Adipocyte (in vitro differentiated cells): ENCODE measurements around the gene BTBD1.
A peak's percentile ranks its signal among the peaks of the same experiment; 100 is the strongest.
"Not testable (repeated sequence)": the region's sequence is repeated elsewhere in the genome, so short reads cannot be mapped to it uniquely, and the experiment has no call there.

Experiments used
- DNase-seq: peaks from one replicate; pipeline ENCODE4 v3.0.0-alpha.2; 2015; ENCODE audit warnings: low read depth
- H3K27me3 ChIP-seq: replicated peaks from 2 replicates; pipeline ENCODE4 v1.7.0; 2013; ENCODE audit warnings: mild to moderate bottlenecking, low read length, moderate library complexity; ENCODE audit not compliant: control insufficient read depth, insufficient read depth
- H3K36me3 ChIP-seq: 2 replicates; pipeline ENCODE4 v1.7.0; 2013; ENCODE audit warnings: low read length, mild to moderate bottlenecking, moderate library complexity; ENCODE audit not compliant: control insufficient read depth, insufficient read depth, severe bottlenecking
- H3K4me1 ChIP-seq: 2 replicates; pipeline ENCODE4 v1.7.0; 2013; ENCODE audit warnings: mild to moderate bottlenecking, low read length, moderate library complexity; ENCODE audit not compliant: control insufficient read depth, insufficient read depth
- H3K4me3 ChIP-seq: 2 replicates; pipeline ENCODE4 v1.7.0; 2013; ENCODE audit warnings: mild to moderate bottlenecking, low read length, moderate library complexity
- H3K9ac ChIP-seq: 2 replicates; pipeline ENCODE4 v1.7.0; 2013; ENCODE audit warnings: mild to moderate bottlenecking, low read length, moderate library complexity
- H3K9me3 ChIP-seq: 2 replicates; pipeline ENCODE4 v1.7.0; 2013; ENCODE audit warnings: mild to moderate bottlenecking, low read length, moderate library complexity; ENCODE audit not compliant: control insufficient read depth

BTBD1 gene

DNA sequence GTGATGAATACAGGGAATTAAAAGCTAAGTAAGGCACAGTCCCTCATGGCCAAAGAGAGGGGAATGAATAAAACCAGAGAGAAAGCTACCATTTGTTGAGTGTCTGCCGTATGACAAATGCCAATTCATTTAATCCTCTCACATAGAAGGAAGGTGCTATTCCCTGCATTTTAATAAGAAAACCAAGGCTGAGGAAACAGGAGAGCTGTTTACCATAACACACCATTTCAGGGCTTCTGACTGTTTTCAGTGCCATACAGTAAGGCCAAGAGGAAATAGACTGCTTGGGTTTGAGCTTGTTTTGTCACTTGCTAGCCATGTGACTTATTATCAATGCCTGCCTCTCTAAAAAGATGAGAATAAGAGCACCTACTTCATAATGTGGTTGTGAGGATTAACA is 10.1 kb downstream of the BTBD1 start:
- H3K9ac ChIP-seq: no peak overlapping the region
- DNase-seq: no peak
- H3K9me3 ChIP-seq: no peaks in the 10 kb centered on the region
- peaks cover 30% of the 10 kb centered on the region for H3K36me3 ChIP-seq
- no peaks in the 10 kb centered on the region for H3K27me3 ChIP-seq
- H3K4me1 ChIP-seq: peaks cover 12% of the 10 kb centered on the region
- H3K4me3 ChIP-seq: no peak overlapping the region

GRCh38 chr15:83053151-83053550 is 13.9 kb downstream of the BTBD1 start:
- Histone ChIP-seq H3K27me3 (no peaks in the 10 kb centered on the region), H3K9ac (no peak overlapping the region), H3K4me3 (no peak overlapping the region), H3K4me1 (peaks cover 9% of the 10 kb centered on the region), H3K36me3 (peaks cover 47% of the 10 kb centered on the region), H3K9me3 (no peaks in the 10 kb centered on the region)
- peak; percentile 53 for DNase-seq

- no peaks in the 10 kb centered on the region for H3K9me3 ChIP-seq
- H3K4me3 ChIP-seq: no peak overlapping the region
- DNase-seq: peak; percentile 60
- H3K27me3 ChIP-seq: no peaks in the 10 kb centered on the region
- H3K9ac ChIP-seq: no peak overlapping the region
- peaks cover 16% of the 10 kb centered on the region for H3K4me1 ChIP-seq
- peaks cover 43% of the 10 kb centered on the region for H3K36me3 ChIP-seq
Measured at GRCh38 chr15:83046558-83047127, 20.4 kb downstream of the BTBD1 start.

GRCh38 chr15:83044156-83044555 is 22.9 kb downstream of the BTBD1 start:
- H3K36me3 ChIP-seq: peaks cover 54% of the 10 kb centered on the region
- H3K4me1 ChIP-seq: peaks cover 16% of the 10 kb centered on the region
- no peak overlapping the region for H3K4me3 ChIP-seq
- H3K27me3 ChIP-seq: no peaks in the 10 kb centered on the region
- DNase-seq: no peak
- H3K9me3 ChIP-seq: no peaks in the 10 kb centered on the region
- no peak overlapping the region for H3K9ac ChIP-seq

DNA sequence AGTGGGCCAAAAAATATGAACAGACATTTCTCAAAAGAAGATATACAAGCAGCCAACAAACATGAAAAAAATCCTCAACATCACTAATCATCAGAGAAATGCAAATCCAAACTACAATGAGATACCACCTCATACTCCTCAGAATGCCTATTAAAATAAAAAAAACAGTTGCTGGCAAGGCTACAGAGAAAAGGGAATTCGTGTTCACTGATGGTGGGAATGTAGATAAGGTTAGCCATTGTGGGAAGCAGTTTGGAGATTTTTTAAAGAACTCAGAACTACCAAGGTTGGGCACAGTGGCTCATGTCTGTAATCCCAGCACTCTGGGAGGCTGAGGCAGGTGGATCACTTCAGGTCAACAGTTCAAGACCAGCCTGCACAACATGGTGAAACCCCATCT is 27.8 kb downstream of the BTBD1 start:
- no peak overlapping the region for H3K9ac ChIP-seq
- peaks cover 35% of the 10 kb centered on the region for H3K36me3 ChIP-seq
- H3K4me3 ChIP-seq: no peak overlapping the region
- H3K9me3 ChIP-seq: no peaks in the 10 kb centered on the region
- no peak for DNase-seq
- no peaks in the 10 kb centered on the region for H3K27me3 ChIP-seq
- no peaks in the 10 kb centered on the region for H3K4me1 ChIP-seq

GRCh38 chr15:83036253-83036652 is 30.8 kb downstream of the BTBD1 start:
- H3K9me3 ChIP-seq: no peaks in the 10 kb centered on the region
- no peak overlapping the region for H3K4me3 ChIP-seq
- H3K36me3 ChIP-seq: peaks cover 24% of the 10 kb centered on the region
- H3K27me3 ChIP-seq: no peaks in the 10 kb centered on the region
- no peak for DNase-seq
- H3K4me1 ChIP-seq: no peaks in the 10 kb centered on the region
- no peak overlapping the region for H3K9ac ChIP-seq

DNA sequence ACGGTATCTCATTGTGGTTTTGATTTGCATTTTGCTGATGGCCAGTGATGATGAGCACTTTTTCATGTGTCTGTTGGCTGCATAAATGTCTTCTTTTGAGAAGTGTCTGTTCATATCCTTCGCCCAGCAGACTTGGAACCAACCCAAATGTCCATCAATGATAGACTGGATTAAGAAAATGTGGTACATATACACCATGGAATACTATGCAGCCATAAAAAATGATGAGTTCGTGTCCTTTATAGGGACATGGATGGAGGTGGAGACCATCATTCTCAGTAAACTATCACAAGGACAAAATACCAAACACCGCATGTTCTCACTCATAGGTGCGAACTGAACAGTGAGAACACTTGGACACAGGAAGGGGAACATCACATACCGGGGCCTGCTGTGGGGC is 35.8 kb downstream of the BTBD1 start:
- H3K27me3 ChIP-seq, H3K4me3 ChIP-seq, DNase-seq, H3K9me3 ChIP-seq, H3K9ac ChIP-seq, H3K4me1 ChIP-seq: not testable (repeated sequence)
- H3K36me3 ChIP-seq: peaks cover 32% of the 10 kb centered on the region

DNA sequence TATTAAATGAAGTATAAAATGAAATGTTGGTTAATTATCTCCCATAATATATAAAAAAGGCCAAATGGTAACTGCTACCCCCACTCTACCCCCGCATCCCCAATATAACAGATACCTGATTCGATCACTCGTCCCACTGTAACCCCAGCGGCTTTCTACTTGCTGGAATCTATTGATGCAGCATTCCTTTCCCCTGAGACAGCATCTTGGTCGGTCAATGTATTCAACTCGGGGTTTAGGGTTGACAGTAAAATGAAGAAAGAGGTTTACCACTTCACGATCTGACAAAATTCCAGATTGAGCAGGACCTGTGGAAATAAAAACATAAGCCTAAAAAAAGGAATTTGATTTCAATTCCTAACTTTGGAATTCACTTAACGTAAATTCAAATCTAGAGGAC is 37.0 kb downstream of the BTBD1 start:
- no peaks in the 10 kb centered on the region for H3K4me1 ChIP-seq
- no peak overlapping the region for H3K4me3 ChIP-seq
- DNase-seq: no peak
- no peaks in the 10 kb centered on the region for H3K27me3 ChIP-seq
- no peak overlapping the region for H3K9ac ChIP-seq
- H3K9me3 ChIP-seq: no peaks in the 10 kb centered on the region
- H3K36me3 ChIP-seq: peaks cover 35% of the 10 kb centered on the region

- Histone ChIP-seq H3K4me3 (no peak overlapping the region), H3K4me1 (peaks cover 4% of the 10 kb centered on the region), H3K9me3 (no peaks in the 10 kb centered on the region), H3K36me3 (peaks cover 44% of the 10 kb centered on the region), H3K27me3 (no peaks in the 10 kb centered on the region), H3K9ac (no peak overlapping the region)
- DNase-seq: no peak
Measured at GRCh38 chr15:83018436-83018835, 48.6 kb downstream of the BTBD1 start.

- no peak for DNase-seq
- H3K4me3 ChIP-seq: no peak overlapping the region
- no peak overlapping the region for H3K9ac ChIP-seq
- no peaks in the 10 kb centered on the region for H3K9me3 ChIP-seq
- H3K27me3 ChIP-seq: no peaks in the 10 kb centered on the region
- H3K36me3 ChIP-seq: peaks cover 43% of the 10 kb centered on the region
- H3K4me1 ChIP-seq: peaks cover 15% of the 10 kb centered on the region
Measured at GRCh38 chr15:83016906-83017305, 50.1 kb downstream of the BTBD1 start.

- Histone ChIP-seq H3K4me3 (no peak overlapping the region), H3K9me3 (no peaks in the 10 kb centered on the region), H3K27me3 (no peaks in the 10 kb centered on the region), H3K9ac (no peak overlapping the region), H3K36me3 (peaks cover 33% of the 10 kb centered on the region), H3K4me1 (peaks cover 22% of the 10 kb centered on the region)
- DNase-seq: no peak
Measured at GRCh38 chr15:83015361-83015760, 51.7 kb downstream of the BTBD1 start.

GRCh38 chr15:83014205-83014653 is 52.8 kb downstream of the BTBD1 start:
- Histone ChIP-seq H3K9me3 (no peaks in the 10 kb centered on the region), H3K4me1 (peaks cover 26% of the 10 kb centered on the region), H3K9ac (no peak overlapping the region), H3K36me3 (peaks cover 31% of the 10 kb centered on the region), H3K4me3 (no peak overlapping the region), H3K27me3 (no peaks in the 10 kb centered on the region)
- DNase-seq: no peak
